ENCODE results near the gene TIMM17A. TPM values are rescaled to one million over a fixed set of nuclear protein-coding genes. Genes with fewer than 3 reads are reported as not detected.

The TIMM17A gene
- total and polyA plus RNA-seq, 2 of the 8 experiments (the other 6 are each of a cell fraction or from before 2014, with no cell fraction given), result 30.3 to 57.1 TPM

DNA sequence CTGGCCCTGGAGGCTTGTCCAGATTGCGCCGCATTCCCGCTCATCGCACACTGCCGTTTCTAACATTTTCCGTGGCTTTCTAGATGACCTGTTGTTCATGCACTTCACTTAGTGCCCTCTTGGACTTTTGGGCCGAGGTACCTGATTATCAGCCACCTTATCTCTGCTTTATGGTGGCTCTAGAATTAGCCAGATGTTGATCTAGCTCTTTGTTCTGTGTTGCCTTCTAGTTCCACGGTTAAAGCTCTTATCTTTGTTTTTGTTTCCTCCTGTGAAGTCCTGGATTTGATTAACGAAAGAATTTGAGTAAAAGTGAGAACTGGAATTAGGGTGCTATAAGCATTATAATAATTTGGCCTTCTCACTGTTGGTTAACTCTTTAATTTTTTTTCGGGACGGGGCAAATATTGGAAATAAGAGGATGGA is 28.1 kb downstream of the TIMM17A start (continued):
- TF ChIP-seq, protein P1, sequence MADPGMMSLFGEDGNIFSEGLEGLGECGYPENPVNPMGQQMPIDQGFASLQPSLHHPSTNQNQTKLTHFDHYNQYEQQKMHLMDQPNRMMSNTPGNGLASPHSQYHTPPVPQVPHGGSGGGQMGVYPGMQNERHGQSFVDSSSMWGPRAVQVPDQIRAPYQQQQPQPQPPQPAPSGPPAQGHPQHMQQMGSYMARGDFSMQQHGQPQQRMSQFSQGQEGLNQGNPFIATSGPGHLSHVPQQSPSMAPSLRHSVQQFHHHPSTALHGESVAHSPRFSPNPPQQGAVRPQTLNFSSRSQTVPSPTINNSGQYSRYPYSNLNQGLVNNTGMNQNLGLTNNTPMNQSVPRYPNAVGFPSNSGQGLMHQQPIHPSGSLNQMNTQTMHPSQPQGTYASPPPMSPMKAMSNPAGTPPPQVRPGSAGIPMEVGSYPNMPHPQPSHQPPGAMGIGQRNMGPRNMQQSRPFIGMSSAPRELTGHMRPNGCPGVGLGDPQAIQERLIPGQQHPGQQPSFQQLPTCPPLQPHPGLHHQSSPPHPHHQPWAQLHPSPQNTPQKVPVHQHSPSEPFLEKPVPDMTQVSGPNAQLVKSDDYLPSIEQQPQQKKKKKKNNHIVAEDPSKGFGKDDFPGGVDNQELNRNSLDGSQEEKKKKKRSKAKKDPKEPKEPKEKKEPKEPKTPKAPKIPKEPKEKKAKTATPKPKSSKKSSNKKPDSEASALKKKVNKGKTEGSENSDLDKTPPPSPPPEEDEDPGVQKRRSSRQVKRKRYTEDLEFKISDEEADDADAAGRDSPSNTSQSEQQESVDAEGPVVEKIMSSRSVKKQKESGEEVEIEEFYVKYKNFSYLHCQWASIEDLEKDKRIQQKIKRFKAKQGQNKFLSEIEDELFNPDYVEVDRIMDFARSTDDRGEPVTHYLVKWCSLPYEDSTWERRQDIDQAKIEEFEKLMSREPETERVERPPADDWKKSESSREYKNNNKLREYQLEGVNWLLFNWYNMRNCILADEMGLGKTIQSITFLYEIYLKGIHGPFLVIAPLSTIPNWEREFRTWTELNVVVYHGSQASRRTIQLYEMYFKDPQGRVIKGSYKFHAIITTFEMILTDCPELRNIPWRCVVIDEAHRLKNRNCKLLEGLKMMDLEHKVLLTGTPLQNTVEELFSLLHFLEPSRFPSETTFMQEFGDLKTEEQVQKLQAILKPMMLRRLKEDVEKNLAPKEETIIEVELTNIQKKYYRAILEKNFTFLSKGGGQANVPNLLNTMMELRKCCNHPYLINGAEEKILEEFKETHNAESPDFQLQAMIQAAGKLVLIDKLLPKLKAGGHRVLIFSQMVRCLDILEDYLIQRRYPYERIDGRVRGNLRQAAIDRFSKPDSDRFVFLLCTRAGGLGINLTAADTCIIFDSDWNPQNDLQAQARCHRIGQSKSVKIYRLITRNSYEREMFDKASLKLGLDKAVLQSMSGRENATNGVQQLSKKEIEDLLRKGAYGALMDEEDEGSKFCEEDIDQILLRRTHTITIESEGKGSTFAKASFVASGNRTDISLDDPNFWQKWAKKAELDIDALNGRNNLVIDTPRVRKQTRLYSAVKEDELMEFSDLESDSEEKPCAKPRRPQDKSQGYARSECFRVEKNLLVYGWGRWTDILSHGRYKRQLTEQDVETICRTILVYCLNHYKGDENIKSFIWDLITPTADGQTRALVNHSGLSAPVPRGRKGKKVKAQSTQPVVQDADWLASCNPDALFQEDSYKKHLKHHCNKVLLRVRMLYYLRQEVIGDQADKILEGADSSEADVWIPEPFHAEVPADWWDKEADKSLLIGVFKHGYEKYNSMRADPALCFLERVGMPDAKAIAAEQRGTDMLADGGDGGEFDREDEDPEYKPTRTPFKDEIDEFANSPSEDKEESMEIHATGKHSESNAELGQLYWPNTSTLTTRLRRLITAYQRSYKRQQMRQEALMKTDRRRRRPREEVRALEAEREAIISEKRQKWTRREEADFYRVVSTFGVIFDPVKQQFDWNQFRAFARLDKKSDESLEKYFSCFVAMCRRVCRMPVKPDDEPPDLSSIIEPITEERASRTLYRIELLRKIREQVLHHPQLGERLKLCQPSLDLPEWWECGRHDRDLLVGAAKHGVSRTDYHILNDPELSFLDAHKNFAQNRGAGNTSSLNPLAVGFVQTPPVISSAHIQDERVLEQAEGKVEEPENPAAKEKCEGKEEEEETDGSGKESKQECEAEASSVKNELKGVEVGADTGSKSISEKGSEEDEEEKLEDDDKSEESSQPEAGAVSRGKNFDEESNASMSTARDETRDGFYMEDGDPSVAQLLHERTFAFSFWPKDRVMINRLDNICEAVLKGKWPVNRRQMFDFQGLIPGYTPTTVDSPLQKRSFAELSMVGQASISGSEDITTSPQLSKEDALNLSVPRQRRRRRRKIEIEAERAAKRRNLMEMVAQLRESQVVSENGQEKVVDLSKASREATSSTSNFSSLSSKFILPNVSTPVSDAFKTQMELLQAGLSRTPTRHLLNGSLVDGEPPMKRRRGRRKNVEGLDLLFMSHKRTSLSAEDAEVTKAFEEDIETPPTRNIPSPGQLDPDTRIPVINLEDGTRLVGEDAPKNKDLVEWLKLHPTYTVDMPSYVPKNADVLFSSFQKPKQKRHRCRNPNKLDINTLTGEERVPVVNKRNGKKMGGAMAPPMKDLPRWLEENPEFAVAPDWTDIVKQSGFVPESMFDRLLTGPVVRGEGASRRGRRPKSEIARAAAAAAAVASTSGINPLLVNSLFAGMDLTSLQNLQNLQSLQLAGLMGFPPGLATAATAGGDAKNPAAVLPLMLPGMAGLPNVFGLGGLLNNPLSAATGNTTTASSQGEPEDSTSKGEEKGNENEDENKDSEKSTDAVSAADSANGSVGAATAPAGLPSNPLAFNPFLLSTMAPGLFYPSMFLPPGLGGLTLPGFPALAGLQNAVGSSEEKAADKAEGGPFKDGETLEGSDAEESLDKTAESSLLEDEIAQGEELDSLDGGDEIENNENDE (IDR thresholded peaks at IDR 0.05; ENCODE audit: insufficient replicate concordance, low read length), result no peak
- TF ChIP-seq BCL11A (IDR thresholded peaks at IDR 0.05; ENCODE audit: low read depth in 2 of 2, low read length in 2 of 2) (no peak), KDM4A (IDR thresholded peaks at IDR 0.05; ENCODE audit: low read depth, low read length, severe bottlenecking) (no peak), ASH2L (IDR thresholded peaks at IDR 0.05; ENCODE audit: low read length) (peak; percentile 18), POLR2AphosphoS5 (IDR thresholded peaks at IDR 0.05; ENCODE audit: low read depth, low read length) (0 out of 2 replicates have a peak, but pooled peaks have one; percentile 28), SIN3A (conservative IDR thresholded peaks at IDR 0.05 in 1 of 2, IDR thresholded peaks at IDR 0.05 in 1 of 2; ENCODE audit: low read depth in 1 of 2, low read length in 2 of 2) (no peak), EGR1 (IDR thresholded peaks at IDR 0.05; ENCODE audit: borderline replicate concordance, low read depth, low read length) (no peak), JUN (IDR thresholded peaks at IDR 0.05; ENCODE audit: low read depth, low read length) (no peak), HDAC2 (IDR thresholded peaks at IDR 0.05; ENCODE audit: borderline replicate concordance in 1 of 2, low read depth in 2 of 2, low read length in 2 of 2) (0 out of 4 replicates have a peak, but pooled peaks of 1 of the 2 experiments have one; percentile 30), FOSL1 (IDR thresholded peaks at IDR 0.05; ENCODE audit: insufficient read depth, low read depth, low read length) (no peak), SP2 (IDR thresholded peaks at IDR 0.05; ENCODE audit: low read length) (no peak)
